K562 (cell line): ENCODE results near the gene MICAL2. TPM values are rescaled to one million over a fixed set of nuclear protein-coding genes. Genes with fewer than 3 reads are reported as not detected.
A peak's percentile ranks its signal among the peaks of the same experiment; 100 is the strongest.

Source experiments
- ATF4 ChIP-seq: fragments of 450-650 bp; formaldehyde crosslinking; IDR thresholded peaks from 2 replicates; pipeline ENCODE4 v1.4.0; 2022; ENCODE audit warnings: mild to moderate bottlenecking, moderate library complexity
- BCL6 ChIP-seq: fragments of 250-450 bp; sonication (Bioruptor Pico); IDR thresholded peaks from 2 replicates; pipeline ENCODE4 v1.4.0; 2020
- CBX3 ChIP-seq, 2 experiments: IDR thresholded peaks; 1 replicate in 1 of 2; 2 replicates in 1 of 2; pipeline ENCODE4 v1.6.1; 2012; ENCODE audit warnings: inconsistent platforms in 2 of 2, low read length in 2 of 2, borderline replicate concordance in 1 of 2, control low read depth in 1 of 2
- EHMT2 ChIP-seq: fragments of 450-650 bp; IDR thresholded peaks from 2 replicates; pipeline ENCODE4 v1.6.1; 2018; ENCODE audit warnings: antibody characterized with exemption
- GATAD2A ChIP-seq: fragments of 450-650 bp; IDR thresholded peaks from 2 replicates; pipeline ENCODE4 v1.6.1; 2017
- HNRNPLL ChIP-seq: fragments of 200-400 bp; formaldehyde crosslinking; IDR thresholded peaks from 2 replicates; pipeline ENCODE4 v1.6.1; 2017; ENCODE audit warnings: low read length, low read depth, mild to moderate bottlenecking; ENCODE audit not compliant: poor library complexity, severe bottlenecking
- KDM5B ChIP-seq: fragments of 200-600 bp; sonication (generic); IDR thresholded peaks from 2 replicates; pipeline ENCODE4 v1.6.1; 2012; ENCODE audit warnings: low read depth, mild to moderate bottlenecking, moderate library complexity, low read length, control low read depth, inconsistent platforms; ENCODE audit not compliant: insufficient replicate concordance
- MTA3 ChIP-seq: fragments of 450-650 bp; formaldehyde crosslinking; IDR thresholded peaks from 2 replicates; pipeline ENCODE4 v1.6.1; 2017; ENCODE audit warnings: mild to moderate bottlenecking, borderline replicate concordance
- NR0B1 ChIP-seq: fragments of 450-650 bp; IDR thresholded peaks from one replicate; pipeline ENCODE4 v1.6.1; 2018; ENCODE audit warnings: mild to moderate bottlenecking, moderate library complexity; ENCODE audit not compliant: partially characterized antibody
- PHF20 ChIP-seq: fragments of 450-650 bp; IDR thresholded peaks from 2 replicates; pipeline ENCODE4 v1.6.1; 2018; ENCODE audit not compliant: partially characterized antibody
- RCOR1 ChIP-seq, 2 experiments: IDR thresholded peaks; 2 replicates each; pipeline ENCODE4 v1.6.1; 2012; ENCODE audit warnings: low read depth in 2 of 2, low read length in 2 of 2, borderline replicate concordance in 1 of 2, improper control_type of control experiment in 1 of 2
- STAG1 ChIP-seq: sonication (generic); formaldehyde crosslinking; IDR thresholded peaks from 2 replicates; pipeline ENCODE4 v1.5.0; 2020; ENCODE audit warnings: missing genetic modification reagents, borderline replicate concordance
- ZFPM2 ChIP-seq: fragments of 250-450 bp; sonication (Bioruptor Pico); IDR thresholded peaks from 2 replicates; pipeline ENCODE4 v1.5.1; 2022; ENCODE audit warnings: mild to moderate bottlenecking
- ZHX1 ChIP-seq: fragments of 150-350 bp; conservative IDR thresholded peaks from 2 replicates; pipeline ENCODE4 v1.6.1; 2014; ENCODE audit warnings: low read length
- ZKSCAN3 ChIP-seq: fragments of 250-450 bp; sonication (Bioruptor Pico); IDR thresholded peaks from 2 replicates; pipeline ENCODE4 v1.4.0; 2020
- polyA plus RNA-seq, 8 experiments: library from polyadenylated mRNA; depleted of rRNA in 4 of 8; stranded (reverse) in 5 of 8; unstranded in 3 of 8; fragments of >200 nt; fragmentation: Nextera tagmentation in 2 of 8; fragmentation: Illumina TruSeq in 1 of 8; extraction: Ambion mirVana in 2 of 8; extraction: Trizol in 1 of 8; gene quantifications; 2 replicates each; pipeline versions ENCODE4 v1.2.1 to v1.2.3, GENCODE V29; 2011 to 2014; ENCODE audit warnings: inconsistent platforms in 1 of 8, missing spikeins in 1 of 8
- total RNA-seq, 7 experiments: library from RNA; depleted of rRNA in 6 of 7; stranded (reverse); fragments of >200 nt in 6 of 7; fragmentation: Illumina TruSeq in 2 of 7; extraction: Trizol in 2 of 7; gene quantifications; 2 replicates each; pipeline versions ENCODE4 v1.2.1 to v1.2.3, GENCODE V29; 2011 to 2021; ENCODE audit warnings: low replicate concordance in 1 of 7
- TF ChIP-seq, protein P1 (sequence below): sonication (generic); formaldehyde crosslinking; IDR thresholded peaks from 2 replicates; pipeline ENCODE4 v1.4.0; 2020; ENCODE audit warnings: mild to moderate bottlenecking, missing genetic modification reagents

Gene MICAL2
- total and polyA plus RNA-seq, 9 of the 15 experiments (the other 6 are each of a cell fraction or from before 2014, with no cell fraction given) = 4.7 to 64.2 (median 33.6) TPM

- TF ChIP-seq NR0B1 = no peak
- no peak for TF ChIP-seq ATF4 (CRISPR knock-in tag)
- no peak for TF ChIP-seq GATAD2A
- no peak for TF ChIP-seq CBX3 (IDR thresholded peaks at IDR 0.05; ENCODE audit: borderline replicate concordance in 1 of 2, low read length in 2 of 2)
- no peak for TF ChIP-seq ZFPM2
- no peak for TF ChIP-seq BCL6 (CRISPR knock-in tag)
- TF ChIP-seq STAG1 (CRISPR knock-in tag) = no peak
- TF ChIP-seq RCOR1 (IDR thresholded peaks at IDR 0.05; ENCODE audit: borderline replicate concordance in 1 of 2, low read depth in 2 of 2, low read length in 2 of 2) = 0 out of 4 replicates have a peak, but pooled peaks of 1 of the 2 experiments have one; percentile 15
- no peak for TF ChIP-seq EHMT2
- TF ChIP-seq KDM5B = no peak
- no peak for TF ChIP-seq PHF20
- TF ChIP-seq MTA3 = no peak
- TF ChIP-seq, protein P1, sequence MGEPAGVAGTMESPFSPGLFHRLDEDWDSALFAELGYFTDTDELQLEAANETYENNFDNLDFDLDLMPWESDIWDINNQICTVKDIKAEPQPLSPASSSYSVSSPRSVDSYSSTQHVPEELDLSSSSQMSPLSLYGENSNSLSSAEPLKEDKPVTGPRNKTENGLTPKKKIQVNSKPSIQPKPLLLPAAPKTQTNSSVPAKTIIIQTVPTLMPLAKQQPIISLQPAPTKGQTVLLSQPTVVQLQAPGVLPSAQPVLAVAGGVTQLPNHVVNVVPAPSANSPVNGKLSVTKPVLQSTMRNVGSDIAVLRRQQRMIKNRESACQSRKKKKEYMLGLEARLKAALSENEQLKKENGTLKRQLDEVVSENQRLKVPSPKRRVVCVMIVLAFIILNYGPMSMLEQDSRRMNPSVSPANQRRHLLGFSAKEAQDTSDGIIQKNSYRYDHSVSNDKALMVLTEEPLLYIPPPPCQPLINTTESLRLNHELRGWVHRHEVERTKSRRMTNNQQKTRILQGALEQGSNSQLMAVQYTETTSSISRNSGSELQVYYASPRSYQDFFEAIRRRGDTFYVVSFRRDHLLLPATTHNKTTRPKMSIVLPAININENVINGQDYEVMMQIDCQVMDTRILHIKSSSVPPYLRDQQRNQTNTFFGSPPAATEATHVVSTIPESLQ = no peak
- no peak for TF ChIP-seq ZKSCAN3 (CRISPR knock-in tag)
- no peak for TF ChIP-seq ZHX1
- TF ChIP-seq HNRNPLL = no peak
- TF ChIP-seq, all 486 proteins: peak for 4
Measured at GRCh38 chr11:12172493-12173013, 62.2 kb downstream of the MICAL2 start (continued).
